Measurements from ENCODE around the gene GLRX2. TPM values are rescaled to one million over a fixed set of nuclear protein-coding genes. Genes with fewer than 3 reads are reported as not detected.
"Not testable (repeated sequence)": the region's sequence is repeated elsewhere in the genome, so short reads cannot be mapped to it uniquely, and the experiment has no call there.

GLRX2 gene
- polyA plus RNA-seq, 3 donors, result 4.2 to 16.1 (median 15.2) TPM

DNA sequence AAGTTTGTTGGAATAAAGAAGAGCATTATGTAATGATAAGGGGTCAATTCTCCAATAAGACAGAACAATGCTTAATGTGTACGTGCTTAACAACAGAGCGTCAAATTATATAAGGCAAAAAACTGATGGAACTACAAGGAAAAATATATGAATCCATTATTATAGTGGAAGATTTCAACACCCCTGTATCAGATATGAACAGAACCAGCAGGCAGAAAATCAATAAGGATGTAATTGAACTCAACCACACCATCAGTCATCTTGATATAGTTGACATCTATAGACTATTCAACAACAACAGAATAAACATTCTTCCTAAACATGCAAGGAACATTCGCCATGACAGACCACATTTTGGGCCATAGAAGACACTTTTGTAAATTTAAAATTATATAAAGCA, 13.0 kb upstream of the GLRX2 start:
- Histone ChIP-seq H3K4me2 (replicated peaks; ENCODE audit: extremely low read depth, low read length, poor library complexity, severe bottlenecking) (no peak overlapping the region), H2AFZ (ENCODE audit: insufficient read depth, low read depth, low read length, poor library complexity, severe bottlenecking) (no peak overlapping the region), H3K27me3 (ENCODE audit: control insufficient read depth in 2 of 2, insufficient read depth in 2 of 2, low read length in 2 of 2) (no peaks in the 10 kb centered on the region), H3K27ac (ENCODE audit: low read depth in 1 of 2, low read length in 2 of 2) (no peak overlapping the region), H3K79me2 (ENCODE audit: insufficient read depth, low read length) (peaks cover 9% of the 10 kb centered on the region), H4K20me1 (ENCODE audit: insufficient read depth, low read length) (peaks cover 8% of the 10 kb centered on the region), H3K4me1 (ENCODE audit: control insufficient read depth in 1 of 2, insufficient read depth in 2 of 2, low read length in 2 of 2) (peaks cover 13 to 16% of the 10 kb centered on the region in 2 donors), H3K9ac (ENCODE audit: insufficient read depth, low read length, poor library complexity, severe bottlenecking) (no peak overlapping the region), H3K4me3 (replicated peaks in 1 of 3; ENCODE audit: low read depth in 2 of 3, low read length in 3 of 3) (no peak overlapping the region), H3K36me3 (replicated peaks in 1 of 2; ENCODE audit: control insufficient read depth in 1 of 2, insufficient read depth in 2 of 2, low read length in 2 of 2) (no peaks in the 10 kb centered on the region), H3K9me3 (replicated peaks in 1 of 2; ENCODE audit: control insufficient read depth in 1 of 2, insufficient read depth in 1 of 2, low read length in 2 of 2) (no peaks in the 10 kb centered on the region)
- H3K27me3 Mint-ChIP-seq (ENCODE audit: low read depth in 3 of 3), result peaks cover 2 to 7% (median 3%) of the 10 kb centered on the region in 3 donors
- no CpG with 5 or more reads among the region's 3 CpGs for WGBS (ENCODE audit: insufficient coverage)
- H3K27ac Mint-ChIP-seq, result no peak overlapping the region
- no peak overlapping the region for H3K4me3 Mint-ChIP-seq
- H3K36me3 Mint-ChIP-seq, result no peaks in the 10 kb centered on the region
- DNase-seq, result no peak
- H3K4me1 Mint-ChIP-seq, result peaks cover 17% of the 10 kb centered on the region
- TF ChIP-seq, protein P1, sequence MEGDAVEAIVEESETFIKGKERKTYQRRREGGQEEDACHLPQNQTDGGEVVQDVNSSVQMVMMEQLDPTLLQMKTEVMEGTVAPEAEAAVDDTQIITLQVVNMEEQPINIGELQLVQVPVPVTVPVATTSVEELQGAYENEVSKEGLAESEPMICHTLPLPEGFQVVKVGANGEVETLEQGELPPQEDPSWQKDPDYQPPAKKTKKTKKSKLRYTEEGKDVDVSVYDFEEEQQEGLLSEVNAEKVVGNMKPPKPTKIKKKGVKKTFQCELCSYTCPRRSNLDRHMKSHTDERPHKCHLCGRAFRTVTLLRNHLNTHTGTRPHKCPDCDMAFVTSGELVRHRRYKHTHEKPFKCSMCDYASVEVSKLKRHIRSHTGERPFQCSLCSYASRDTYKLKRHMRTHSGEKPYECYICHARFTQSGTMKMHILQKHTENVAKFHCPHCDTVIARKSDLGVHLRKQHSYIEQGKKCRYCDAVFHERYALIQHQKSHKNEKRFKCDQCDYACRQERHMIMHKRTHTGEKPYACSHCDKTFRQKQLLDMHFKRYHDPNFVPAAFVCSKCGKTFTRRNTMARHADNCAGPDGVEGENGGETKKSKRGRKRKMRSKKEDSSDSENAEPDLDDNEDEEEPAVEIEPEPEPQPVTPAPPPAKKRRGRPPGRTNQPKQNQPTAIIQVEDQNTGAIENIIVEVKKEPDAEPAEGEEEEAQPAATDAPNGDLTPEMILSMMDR (IDR thresholded peaks at IDR 0.05), result no peak
- H3K9me3 Mint-ChIP-seq, result peaks cover 0 to 2% (median 0%) of the 10 kb centered on the region in 7 donors
- intact Hi-C loops (cut with micrococcal nuclease), result no loop called here

DNA sequence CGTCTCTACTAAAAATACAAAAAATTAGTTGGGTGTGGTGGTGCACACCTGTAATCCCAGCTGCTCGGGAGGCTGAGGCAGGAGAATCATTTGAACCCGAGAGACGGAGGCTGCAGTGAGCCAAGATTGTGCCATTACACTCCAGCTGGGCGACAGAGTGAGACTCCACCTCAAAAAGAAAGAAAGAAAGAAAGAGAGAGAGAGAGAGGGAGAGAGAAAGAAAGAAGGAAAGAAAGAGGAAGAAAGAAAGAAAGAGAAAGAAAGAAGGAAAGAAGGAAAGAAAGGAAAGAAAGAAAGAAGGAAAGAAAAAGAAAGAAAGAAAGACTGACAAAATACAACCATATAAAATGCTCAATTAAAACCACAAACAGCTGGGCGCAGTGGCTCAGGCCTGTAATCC, 12.0 kb upstream of the GLRX2 start:
- H3K27me3 ChIP-seq (ENCODE audit: control insufficient read depth in 2 of 2, insufficient read depth in 2 of 2, low read length in 2 of 2); H3K4me3 ChIP-seq (replicated peaks in 1 of 3; ENCODE audit: low read depth in 2 of 3, low read length in 3 of 3); H3K79me2 ChIP-seq (ENCODE audit: insufficient read depth, low read length); H3K9me3 Mint-ChIP-seq; H3K27ac Mint-ChIP-seq; H4K20me1 ChIP-seq (ENCODE audit: insufficient read depth, low read length); H3K4me3 Mint-ChIP-seq; H3K27ac ChIP-seq (ENCODE audit: low read depth in 1 of 2, low read length in 2 of 2); DNase-seq; intact Hi-C loops (cut with micrococcal nuclease); H3K36me3 ChIP-seq (replicated peaks in 1 of 2; ENCODE audit: control insufficient read depth in 1 of 2, insufficient read depth in 2 of 2, low read length in 2 of 2); H3K4me2 ChIP-seq (replicated peaks; ENCODE audit: extremely low read depth, low read length, poor library complexity, severe bottlenecking); H2AFZ ChIP-seq (ENCODE audit: insufficient read depth, low read depth, low read length, poor library complexity, severe bottlenecking); H3K9ac ChIP-seq (ENCODE audit: insufficient read depth, low read length, poor library complexity, severe bottlenecking); H3K27me3 Mint-ChIP-seq (ENCODE audit: low read depth in 3 of 3); H3K36me3 Mint-ChIP-seq; H3K9me3 ChIP-seq (replicated peaks in 1 of 2; ENCODE audit: control insufficient read depth in 1 of 2, insufficient read depth in 1 of 2, low read length in 2 of 2): not testable (repeated sequence)
- H3K4me1 ChIP-seq (ENCODE audit: control insufficient read depth in 1 of 2, insufficient read depth in 2 of 2, low read length in 2 of 2), result peaks cover 9 to 11% of the 10 kb centered on the region in 2 donors
- 100% methylated on average over 1 of the region's 6 CpGs for WGBS (ENCODE audit: insufficient coverage)
- peaks cover 14% of the 10 kb centered on the region for H3K4me1 Mint-ChIP-seq
